HG02571 (cell line): ENCODE data around the gene TOX3.

Experiments used
- ATAC-seq: cut with Tn5 transposase; IDR thresholded peaks from one replicate; pipeline ENCODE4 v1.9.1; 2021; ENCODE audit warnings: mild to moderate bottlenecking, moderate library complexity; ENCODE audit not compliant: unreplicated experiment

The TOX3 gene

GRCh38 chr16:52455549-52456277 lies 91.2 kb downstream of the TOX3 start:
- ATAC-seq: no peak

- no peak for ATAC-seq
These were observed 93.3 kb downstream of the TOX3 start for GRCh38 chr16:52453644-52454043.

GRCh38 chr16:52451971-52452421 lies 94.9 kb downstream of the TOX3 start:
- no peak for ATAC-seq

- no peak for ATAC-seq
These were observed 96.0 kb downstream of the TOX3 start for GRCh38 chr16:52450916-52451315.

GRCh38 chr16:52450241-52450640 lies 96.7 kb downstream of the TOX3 start:
- ATAC-seq: no peak

- no peak for ATAC-seq
These were observed 100.9 kb downstream of the TOX3 start for GRCh38 chr16:52446080-52446479.

- no peak for ATAC-seq
These were observed 105.1 kb downstream of the TOX3 start for GRCh38 chr16:52441886-52442285.

- no peak for ATAC-seq
These were observed 106.7 kb downstream of the TOX3 start for GRCh38 chr16:52440248-52440647.

GRCh38 chr16:52439750-52440149 lies 107.2 kb downstream of the TOX3 start:
- no peak for ATAC-seq

GRCh38 chr16:52439171-52439701 lies 107.7 kb downstream of the TOX3 start:
- ATAC-seq: no peak

- no peak for ATAC-seq
These were observed 109.7 kb downstream of the TOX3 start for GRCh38 chr16:52437277-52437670.

GRCh38 chr16:52436339-52437276 lies 110.3 kb downstream of the TOX3 start:
- ATAC-seq: no peak

- ATAC-seq: no peak
These were observed 112.7 kb downstream of the TOX3 start for GRCh38 chr16:52434224-52434623.

GRCh38 chr16:52433643-52434042 lies 113.3 kb downstream of the TOX3 start:
- no peak for ATAC-seq

GRCh38 chr16:52424591-52424990 lies 122.4 kb downstream of the TOX3 start:
- ATAC-seq: no peak

- ATAC-seq: no peak
These were observed 124.6 kb downstream of the TOX3 start for GRCh38 chr16:52422307-52422706.

- no peak for ATAC-seq
These were observed 128.7 kb downstream of the TOX3 start for GRCh38 chr16:52418201-52418600.

GRCh38 chr16:52416888-52417287 lies 130.1 kb downstream of the TOX3 start:
- no peak for ATAC-seq

GRCh38 chr16:52411011-52411410 lies 135.9 kb downstream of the TOX3 start:
- no peak for ATAC-seq

- no peak for ATAC-seq
These were observed 138.6 kb downstream of the TOX3 start for GRCh38 chr16:52408191-52408845.

GRCh38 chr16:52407778-52408177 lies 139.2 kb downstream of the TOX3 start:
- ATAC-seq: no peak
